ENCODE data around the gene EPS8L2. TPM values are rescaled to one million over a fixed set of nuclear protein-coding genes. Genes with fewer than 3 reads are reported as not detected.

Gene EPS8L2
- total RNA-seq, 1 experiment from 2014 or later, result 92.8 TPM

GRCh38 chr11:748007-748359, 42.0 kb downstream of the EPS8L2 start:
- H2BK120ac ChIP-seq (ENCODE audit: low read depth, low read length, poor library complexity, severe bottlenecking), result no peak overlapping the region
- H3K27ac Mint-ChIP-seq, result peak overlapping the region in 1 of 3 experiments; percentile 81; a peak in 2 of 7 replicates
- no peak overlapping the region for H4K5ac ChIP-seq (ENCODE audit: insufficient read length, low read depth, low read length)
- no peak overlapping the region for H3T11ph ChIP-seq (ENCODE audit: low read length)
- H3K14ac ChIP-seq (ENCODE audit: insufficient read depth, low read length), result peak overlapping the region; percentile 95
- no peak overlapping the region for H3K23ac ChIP-seq (ENCODE audit: insufficient read length, low read depth, low read length)
- H3K4me1 Mint-ChIP-seq, result peaks cover 24 to 37% of the 10 kb centered on the region in 2 experiments
- no peaks in the 10 kb centered on the region for H3K9me3 Mint-ChIP-seq
- peak overlapping the region; percentile 83 to 88 for H3K4me3 Mint-ChIP-seq
- H3K4ac ChIP-seq (ENCODE audit: low read depth, low read length), result no peak overlapping the region; the same call in 1 of the 2 replicates
- no peaks in the 10 kb centered on the region for H3K9me3 ChIP-seq (ENCODE audit: control insufficient read depth, low read depth, low read length)
- no CpG with 5 or more reads among the region's 18 CpGs for WGBS (ENCODE audit: extremely low coverage, insufficient read length, low lambda C conversion rate)
- no peak overlapping the region; the same call in 1 of the 2 replicates for H2BK15ac ChIP-seq (ENCODE audit: low read depth, low read length)
- no peak overlapping the region for H2AFZ ChIP-seq (ENCODE audit: low read length)
- no peak overlapping the region for H2BK5ac ChIP-seq (ENCODE audit: insufficient read length, low read length)
- H4K8ac ChIP-seq (replicated peaks; ENCODE audit: insufficient read length, low read depth, low read length), result no peak overlapping the region
- peaks cover 12% of the 10 kb centered on the region for H3K79me1 ChIP-seq (ENCODE audit: insufficient read depth, low read depth, low read length, poor library complexity, severe bottlenecking)
- no peak overlapping the region for H2BK12ac ChIP-seq (ENCODE audit: insufficient read length, low read depth, low read length)
- peaks cover 42% of the 10 kb centered on the region for H3K79me2 ChIP-seq (ENCODE audit: insufficient read depth, low read length)
- H3K18ac ChIP-seq (ENCODE audit: insufficient read length, low read depth, low read length), result peak overlapping the region; percentile 32
- H3K36me3 Mint-ChIP-seq (ENCODE audit: insufficient read depth in 1 of 3, low read depth in 3 of 3), result peaks cover 8 to 24% (median 16%) of the 10 kb centered on the region in 3 experiments
- H3K27me3 Mint-ChIP-seq (ENCODE audit: low read depth), result no peaks in the 10 kb centered on the region
- peak overlapping the region; percentile 98 for H3K4me2 ChIP-seq (ENCODE audit: insufficient read depth, insufficient read length, low read length)
- no peaks in the 10 kb centered on the region; the same call in 1 of the 2 replicates for H3K4me1 ChIP-seq (ENCODE audit: insufficient read depth, low read length)
- H3K23me2 ChIP-seq (ENCODE audit: insufficient read length, low read depth, low read length, poor library complexity, severe bottlenecking), result peaks cover 10% of the 10 kb centered on the region
- H4K91ac ChIP-seq (ENCODE audit: insufficient read length, low read depth, low read length), result peak overlapping the region; percentile 28
- no peak overlapping the region for H3K27ac ChIP-seq (ENCODE audit: insufficient read length, low read depth, low read length)
- no peak for DNase-seq
- no peak overlapping the region for H3K56ac ChIP-seq (ENCODE audit: insufficient read length, low read depth, low read length)
- no peak overlapping the region for H2BK20ac ChIP-seq (ENCODE audit: low read depth, low read length, poor library complexity, severe bottlenecking)
- no peak overlapping the region for H2AK5ac ChIP-seq (ENCODE audit: insufficient read length, low read length)
- H4K20me1 ChIP-seq (ENCODE audit: control insufficient read depth, insufficient read depth, insufficient read length), result no peaks in the 10 kb centered on the region
- no peaks in the 10 kb centered on the region for H3K27me3 ChIP-seq (ENCODE audit: insufficient read depth, low read length)
- peak overlapping the region; percentile 92 for H3K9ac ChIP-seq (ENCODE audit: extremely low read depth, insufficient read length, low read length)
- no peak for TF ChIP-seq CTCF (conservative IDR thresholded peaks at IDR 0.05)
